Breast epithelium (tissue), 3 donors: ENCODE data around the gene SIGLEC5.

Source experiments
- POLR2A ChIP-seq: fragments of 450-650 bp; IDR thresholded peaks from one replicate; pipeline ENCODE4 v1.6.1; 2016; ENCODE audit warnings: antibody characterized with exemption, mild to moderate bottlenecking, moderate library complexity
- POLR2AphosphoS5 ChIP-seq, 3 donors: sonication (generic); formaldehyde crosslinking; IDR thresholded peaks; one replicate each; pipeline ENCODE4 v1.6.1; 2017; ENCODE audit warnings: antibody characterized with exemption in 3 of 3
- TF ChIP-seq, protein P1 (sequence below), 3 donors: fragments of 450-650 bp; IDR thresholded peaks; one replicate each; pipeline ENCODE4 v1.5.1; 2016 to 2017; ENCODE audit warnings: antibody characterized with exemption in 3 of 3, mild to moderate bottlenecking in 3 of 3, moderate library complexity in 3 of 3

DNA sequence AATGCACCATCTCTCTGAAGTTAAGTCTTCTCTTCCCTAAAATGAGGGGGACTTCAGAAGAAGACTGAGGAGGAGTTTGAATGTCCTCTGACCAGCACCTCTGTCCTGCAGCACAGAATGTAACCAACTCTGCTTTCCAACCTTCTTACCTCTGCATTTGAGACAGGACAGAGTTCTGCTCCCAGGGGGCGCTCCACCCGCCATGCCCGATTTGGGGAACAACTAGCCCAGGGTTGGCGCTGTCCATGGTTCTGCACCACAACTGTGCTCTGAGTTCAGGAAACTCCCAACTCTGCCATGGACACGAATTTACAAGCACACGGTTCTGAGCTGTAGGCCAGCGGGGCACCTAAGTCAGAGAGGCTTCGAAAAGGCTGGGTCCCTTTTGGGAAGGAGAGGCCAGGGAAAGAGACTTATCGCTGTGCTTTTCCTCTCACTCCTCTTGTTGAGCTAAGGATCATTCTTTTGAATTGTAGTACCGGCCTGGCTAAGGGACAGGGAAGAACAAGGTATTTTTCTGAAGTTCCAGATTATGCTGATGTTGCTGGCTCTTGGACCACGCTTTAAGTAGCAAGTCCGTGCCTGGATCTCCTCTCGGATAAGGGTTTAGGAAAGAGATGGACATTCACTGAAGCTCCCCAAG lies 22.2 kb downstream of the SIGLEC5 start:
- TF ChIP-seq, protein P1, sequence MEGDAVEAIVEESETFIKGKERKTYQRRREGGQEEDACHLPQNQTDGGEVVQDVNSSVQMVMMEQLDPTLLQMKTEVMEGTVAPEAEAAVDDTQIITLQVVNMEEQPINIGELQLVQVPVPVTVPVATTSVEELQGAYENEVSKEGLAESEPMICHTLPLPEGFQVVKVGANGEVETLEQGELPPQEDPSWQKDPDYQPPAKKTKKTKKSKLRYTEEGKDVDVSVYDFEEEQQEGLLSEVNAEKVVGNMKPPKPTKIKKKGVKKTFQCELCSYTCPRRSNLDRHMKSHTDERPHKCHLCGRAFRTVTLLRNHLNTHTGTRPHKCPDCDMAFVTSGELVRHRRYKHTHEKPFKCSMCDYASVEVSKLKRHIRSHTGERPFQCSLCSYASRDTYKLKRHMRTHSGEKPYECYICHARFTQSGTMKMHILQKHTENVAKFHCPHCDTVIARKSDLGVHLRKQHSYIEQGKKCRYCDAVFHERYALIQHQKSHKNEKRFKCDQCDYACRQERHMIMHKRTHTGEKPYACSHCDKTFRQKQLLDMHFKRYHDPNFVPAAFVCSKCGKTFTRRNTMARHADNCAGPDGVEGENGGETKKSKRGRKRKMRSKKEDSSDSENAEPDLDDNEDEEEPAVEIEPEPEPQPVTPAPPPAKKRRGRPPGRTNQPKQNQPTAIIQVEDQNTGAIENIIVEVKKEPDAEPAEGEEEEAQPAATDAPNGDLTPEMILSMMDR (IDR thresholded peaks at IDR 0.05) = peak in 2 of 3 donors; percentile 40 to 48
- no peak for TF ChIP-seq POLR2A
- no peak for TF ChIP-seq POLR2AphosphoS5 (IDR thresholded peaks at IDR 0.05)
